ENCODE data around the gene BCAR3. TPM values are rescaled to one million over a fixed set of nuclear protein-coding genes. Genes with fewer than 3 reads are reported as not detected.

BCAR3 gene
- total RNA-seq, 4 donors from 2014 or later, result 22.3 to 98.7 (median 28.3) TPM

DNA sequence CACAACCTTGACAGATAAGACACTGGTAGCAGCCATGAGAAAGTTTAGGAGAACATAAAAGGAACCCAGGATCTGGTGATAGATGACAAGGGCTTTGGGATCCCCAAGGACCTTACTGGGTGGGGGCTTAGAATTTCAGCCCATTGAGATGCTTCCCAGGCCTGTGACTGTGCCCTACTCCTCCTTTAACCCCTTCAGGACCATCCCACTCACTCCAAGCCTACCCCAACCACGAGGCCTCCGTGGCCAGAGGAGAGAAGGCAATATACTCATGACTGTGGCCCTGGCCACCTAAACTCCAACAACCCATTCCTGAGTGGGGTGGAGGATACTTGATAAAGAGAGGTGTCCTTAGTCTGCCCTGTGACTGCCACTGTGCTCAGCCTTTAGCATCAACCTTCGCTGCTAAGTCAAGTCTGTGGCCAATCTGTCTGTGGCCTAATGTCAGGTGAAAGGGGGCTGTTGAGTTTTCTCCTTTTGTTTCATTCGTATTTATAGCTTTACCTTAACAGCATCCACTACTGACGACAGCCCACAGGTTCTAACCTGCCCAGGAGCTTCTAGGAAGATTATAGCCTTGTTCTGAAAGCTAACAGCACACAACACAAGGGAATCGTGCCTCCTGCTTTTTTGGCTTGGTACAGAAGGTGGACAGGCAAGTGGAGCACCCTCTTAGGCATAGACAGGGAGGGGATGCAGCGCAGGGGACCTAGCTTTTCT is 16.9 kb upstream of the BCAR3 start:
- TF ChIP-seq, protein P1, sequence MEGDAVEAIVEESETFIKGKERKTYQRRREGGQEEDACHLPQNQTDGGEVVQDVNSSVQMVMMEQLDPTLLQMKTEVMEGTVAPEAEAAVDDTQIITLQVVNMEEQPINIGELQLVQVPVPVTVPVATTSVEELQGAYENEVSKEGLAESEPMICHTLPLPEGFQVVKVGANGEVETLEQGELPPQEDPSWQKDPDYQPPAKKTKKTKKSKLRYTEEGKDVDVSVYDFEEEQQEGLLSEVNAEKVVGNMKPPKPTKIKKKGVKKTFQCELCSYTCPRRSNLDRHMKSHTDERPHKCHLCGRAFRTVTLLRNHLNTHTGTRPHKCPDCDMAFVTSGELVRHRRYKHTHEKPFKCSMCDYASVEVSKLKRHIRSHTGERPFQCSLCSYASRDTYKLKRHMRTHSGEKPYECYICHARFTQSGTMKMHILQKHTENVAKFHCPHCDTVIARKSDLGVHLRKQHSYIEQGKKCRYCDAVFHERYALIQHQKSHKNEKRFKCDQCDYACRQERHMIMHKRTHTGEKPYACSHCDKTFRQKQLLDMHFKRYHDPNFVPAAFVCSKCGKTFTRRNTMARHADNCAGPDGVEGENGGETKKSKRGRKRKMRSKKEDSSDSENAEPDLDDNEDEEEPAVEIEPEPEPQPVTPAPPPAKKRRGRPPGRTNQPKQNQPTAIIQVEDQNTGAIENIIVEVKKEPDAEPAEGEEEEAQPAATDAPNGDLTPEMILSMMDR (IDR thresholded peaks at IDR 0.05; ENCODE audit: low read depth), result no peak

DNA sequence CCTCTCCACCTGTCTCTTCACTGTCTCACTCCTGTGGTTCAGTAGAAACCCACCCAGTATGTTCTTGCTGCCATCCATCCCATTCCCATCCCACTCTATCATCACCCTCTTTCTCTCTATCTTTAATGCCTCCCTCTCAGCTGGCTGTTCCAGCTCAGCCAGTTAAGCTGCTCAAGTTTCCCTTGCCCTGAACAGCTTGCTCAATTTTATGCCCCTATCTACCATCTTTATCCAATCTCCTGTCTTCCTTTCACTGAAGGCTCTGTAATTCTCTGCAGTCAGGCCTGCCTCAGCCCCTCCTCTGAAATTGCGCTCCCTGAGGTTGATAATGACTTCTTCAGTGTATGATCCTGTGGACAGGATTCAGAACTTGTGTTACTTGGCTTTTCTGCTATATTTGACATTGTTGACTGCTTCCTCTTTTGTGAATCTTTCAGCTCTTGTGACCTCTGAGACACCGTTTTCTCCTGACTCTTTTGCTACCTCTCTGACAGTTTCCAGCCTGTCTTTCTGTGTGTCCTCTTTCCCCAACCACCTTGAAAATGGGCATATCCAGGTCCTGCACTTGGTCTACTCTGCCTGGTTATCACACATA is 13.9 kb upstream of the BCAR3 start:
- TF ChIP-seq, protein P1 (IDR thresholded peaks at IDR 0.05; ENCODE audit: low read depth), result no peak

DNA sequence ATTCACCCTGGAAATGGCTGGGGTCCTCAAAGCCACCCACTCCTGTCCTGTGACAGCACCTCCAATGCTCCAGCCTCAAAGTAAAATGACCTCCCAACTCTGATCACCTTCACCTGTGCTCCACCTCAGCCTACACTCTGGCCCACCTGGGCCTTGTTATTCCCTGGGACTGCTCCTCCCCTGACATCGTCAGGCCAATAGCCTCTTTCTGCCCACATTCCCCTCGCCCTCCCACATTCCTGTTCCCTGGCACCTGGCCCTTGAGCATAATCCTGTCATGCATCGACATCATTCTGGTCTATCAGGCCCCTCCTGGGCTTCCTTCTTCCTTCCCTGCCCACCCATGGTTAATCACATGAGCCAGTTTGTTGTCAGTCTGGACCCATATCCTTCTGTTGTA is 13.2 kb upstream of the BCAR3 start:
- TF ChIP-seq, protein P1 (IDR thresholded peaks at IDR 0.05; ENCODE audit: low read depth), result no peak

DNA sequence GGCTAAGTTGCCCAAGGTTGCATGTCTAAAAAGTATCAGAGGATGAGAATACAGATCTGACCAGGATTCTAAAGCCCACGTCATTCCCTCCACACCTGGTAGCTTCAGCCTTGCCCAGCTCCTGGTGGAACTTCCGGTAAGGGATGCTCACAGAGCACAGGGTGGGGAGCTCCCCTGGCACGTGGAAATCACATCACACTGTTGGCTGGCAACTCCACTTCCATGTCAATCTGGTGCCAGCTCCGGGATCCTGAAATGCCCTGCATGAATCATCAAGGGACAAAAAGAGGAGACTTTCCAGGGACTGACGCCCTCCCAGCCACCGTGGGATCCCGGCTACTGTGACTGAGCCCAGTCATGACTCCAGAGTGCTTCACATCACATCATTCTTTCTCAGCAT is 12.4 kb upstream of the BCAR3 start:
- TF ChIP-seq, protein P1 (IDR thresholded peaks at IDR 0.05; ENCODE audit: low read depth), result no peak

DNA sequence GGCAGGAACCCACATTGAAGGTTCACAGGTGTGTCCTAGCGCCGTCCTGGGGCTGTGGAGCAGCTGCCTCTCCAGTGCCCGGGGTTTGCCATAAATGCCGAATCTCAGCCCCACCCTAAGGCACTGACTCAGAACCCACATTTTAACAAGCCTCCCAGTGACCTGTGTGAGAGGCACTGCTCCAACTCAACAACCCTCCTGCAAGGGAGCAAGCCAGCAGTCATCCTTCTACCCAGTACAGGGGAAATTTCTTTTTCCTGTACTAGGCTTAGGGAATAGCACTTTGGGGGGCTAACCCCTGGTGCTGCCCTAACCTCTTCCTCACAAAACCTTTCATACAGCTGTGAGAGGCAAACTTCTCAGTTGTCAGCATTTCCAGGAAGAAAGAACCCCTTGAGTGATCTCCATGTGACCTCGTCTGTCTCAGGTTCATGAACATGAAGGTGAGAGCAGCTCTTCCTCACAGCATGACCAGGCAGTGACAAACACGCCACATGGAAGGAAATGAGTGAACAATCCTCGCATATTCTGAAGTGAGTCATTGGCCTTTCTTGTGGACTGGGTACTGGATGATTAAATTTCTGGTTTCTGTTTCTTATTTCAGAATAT is 11.4 kb upstream of the BCAR3 start:
- TF ChIP-seq, protein P1 (IDR thresholded peaks at IDR 0.05; ENCODE audit: low read depth), result no peak

DNA sequence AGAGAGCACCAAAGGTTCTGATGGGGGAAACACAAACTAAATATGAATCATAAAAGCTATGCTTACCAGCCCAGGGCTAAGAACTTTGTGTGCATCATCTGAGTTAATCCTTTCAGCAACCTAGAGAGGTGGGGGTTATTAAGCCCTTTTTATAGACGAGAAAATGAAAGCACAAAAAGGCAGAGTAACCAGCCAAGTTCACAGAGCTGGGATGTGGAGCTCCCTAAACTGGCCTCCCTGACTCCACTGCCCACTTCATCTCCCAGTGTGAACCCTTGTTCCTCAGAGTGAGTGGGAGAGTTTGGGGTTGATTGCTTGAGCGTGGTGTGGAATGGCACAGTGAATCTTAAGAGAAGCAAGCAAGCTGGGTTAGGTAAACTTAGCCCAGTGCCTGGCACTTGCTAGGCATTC is 10.8 kb upstream of the BCAR3 start:
- TF ChIP-seq, protein P1 (IDR thresholded peaks at IDR 0.05; ENCODE audit: low read depth), result no peak

DNA sequence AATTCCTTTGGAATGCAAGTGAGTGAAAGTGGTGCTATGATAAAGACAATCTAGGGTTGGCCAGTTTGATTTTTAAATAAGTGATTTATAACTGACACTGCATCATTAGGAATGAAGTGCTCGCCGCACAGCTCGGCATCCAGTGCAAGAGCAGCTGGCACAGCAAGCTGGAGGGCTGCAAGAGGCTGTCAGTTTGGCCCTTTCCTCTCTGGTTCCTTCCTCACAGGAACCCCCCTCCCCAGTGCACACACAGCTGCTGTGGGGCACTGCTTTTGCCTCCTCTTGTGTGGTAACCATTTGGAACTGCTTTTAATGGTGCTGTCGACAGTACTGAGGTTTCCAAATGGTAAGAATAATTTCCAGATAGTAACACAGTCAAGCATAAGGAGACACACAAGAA is 10.4 kb upstream of the BCAR3 start:
- TF ChIP-seq, protein P1 (IDR thresholded peaks at IDR 0.05; ENCODE audit: low read depth), result no peak

All from subcutaneous adipose tissue (tissue), 4 donors.